ENCODE measurements around the gene LCOR. TPM values are rescaled to one million over a fixed set of nuclear protein-coding genes. Genes with fewer than 3 reads are reported as not detected.

Gene LCOR
- total RNA-seq, 2 experiments from 2014 or later = 27.8 to 34.0 TPM

DNA sequence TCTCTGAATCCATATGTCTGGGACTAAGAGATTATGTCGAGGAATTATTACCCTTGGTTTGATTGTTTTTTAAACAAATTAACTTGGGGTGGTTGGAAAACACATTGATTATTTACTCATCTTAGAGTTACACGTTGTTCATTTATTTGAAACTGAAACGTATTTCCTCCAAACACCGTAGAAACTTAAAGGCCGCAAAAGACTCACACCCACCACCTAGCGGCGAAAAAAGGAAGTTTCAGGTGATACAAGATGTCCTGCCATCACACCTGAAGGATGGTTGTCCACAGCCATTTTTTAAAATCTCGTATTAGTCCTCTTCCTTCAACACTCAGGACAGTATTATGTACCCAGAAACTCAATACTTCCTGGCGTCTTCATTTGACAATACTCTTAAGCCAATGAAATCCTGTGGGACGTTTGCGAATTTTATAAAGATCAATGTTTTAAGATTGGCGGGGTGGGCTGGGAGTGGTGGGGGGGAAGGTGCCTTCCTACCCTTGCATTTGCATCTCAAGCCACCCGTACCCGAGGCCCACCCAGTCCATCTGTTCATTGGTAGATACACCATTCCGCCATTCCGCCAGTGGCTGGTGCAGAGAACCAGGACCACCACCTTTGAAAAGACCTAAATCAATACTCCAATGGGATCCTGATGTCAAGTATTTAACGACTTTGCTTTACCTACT is 1.4 kb upstream of the LCOR start:
- H3K36me3 Mint-ChIP-seq = peaks cover 5% of the 10 kb centered on the region
- DNase-seq (peak; percentile 89), ATAC-seq (no peak)
- peak overlapping the region; percentile 62 for H3K4me3 Mint-ChIP-seq
- peak overlapping the region; percentile 80 for H3K27ac Mint-ChIP-seq
- no peaks in the 10 kb centered on the region for H3K27me3 Mint-ChIP-seq
- peaks cover 37% of the 10 kb centered on the region for H3K4me1 Mint-ChIP-seq
- CTCF ChIA-PET = interaction anchor here (0.8 to 2.0 kb wide), 4 partner anchors 188 to 379 kb away, joined by 3 to 17 read pairs (median 4); no protein-coding TSS in a partner anchor
- H3K9me3 Mint-ChIP-seq (ENCODE audit: low read depth) = no peaks in the 10 kb centered on the region

DNA sequence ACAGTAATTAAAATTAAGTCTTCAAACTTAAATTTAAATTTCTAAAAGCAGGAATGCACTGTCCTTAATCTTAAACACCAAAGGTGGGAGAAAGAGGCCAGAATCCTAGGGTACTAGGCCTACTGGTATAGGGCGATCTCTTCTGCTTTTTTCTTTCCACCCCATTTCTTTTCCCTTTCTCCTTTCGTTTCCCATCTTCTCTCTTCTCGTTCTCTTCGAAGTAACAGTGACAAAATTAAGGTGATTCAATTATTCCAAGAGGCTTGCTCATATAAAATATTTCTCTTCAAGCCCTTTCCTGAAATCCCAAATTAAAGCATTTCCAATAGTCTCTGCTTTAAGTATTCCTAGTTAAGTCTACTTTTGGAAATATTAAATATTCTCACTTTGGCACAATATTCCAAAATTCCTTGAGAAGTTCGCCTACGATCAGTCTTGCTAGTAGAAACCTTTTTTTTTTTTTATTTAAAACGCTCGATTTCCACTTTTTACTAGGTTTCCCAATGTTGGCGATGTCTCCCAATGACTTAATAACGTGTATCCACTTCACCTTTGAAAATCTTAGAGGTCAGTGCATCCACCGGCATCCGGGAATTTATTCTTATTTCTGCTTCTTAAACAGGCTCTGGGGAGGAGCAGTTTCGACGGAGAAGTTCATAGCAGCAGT is 765 bp upstream of the LCOR start:
- H3K4me1 Mint-ChIP-seq = peaks cover 43% of the 10 kb centered on the region
- no peak for ATAC-seq
- no peak for DNase-seq
- H3K36me3 Mint-ChIP-seq = peaks cover 6% of the 10 kb centered on the region
- H3K9me3 Mint-ChIP-seq (ENCODE audit: low read depth) = no peaks in the 10 kb centered on the region
- CTCF ChIA-PET = no interaction called here
- peak overlapping the region; percentile 91 for H3K4me3 Mint-ChIP-seq
- H3K27ac Mint-ChIP-seq = peak overlapping the region; percentile 92
- no peaks in the 10 kb centered on the region for H3K27me3 Mint-ChIP-seq

DNA sequence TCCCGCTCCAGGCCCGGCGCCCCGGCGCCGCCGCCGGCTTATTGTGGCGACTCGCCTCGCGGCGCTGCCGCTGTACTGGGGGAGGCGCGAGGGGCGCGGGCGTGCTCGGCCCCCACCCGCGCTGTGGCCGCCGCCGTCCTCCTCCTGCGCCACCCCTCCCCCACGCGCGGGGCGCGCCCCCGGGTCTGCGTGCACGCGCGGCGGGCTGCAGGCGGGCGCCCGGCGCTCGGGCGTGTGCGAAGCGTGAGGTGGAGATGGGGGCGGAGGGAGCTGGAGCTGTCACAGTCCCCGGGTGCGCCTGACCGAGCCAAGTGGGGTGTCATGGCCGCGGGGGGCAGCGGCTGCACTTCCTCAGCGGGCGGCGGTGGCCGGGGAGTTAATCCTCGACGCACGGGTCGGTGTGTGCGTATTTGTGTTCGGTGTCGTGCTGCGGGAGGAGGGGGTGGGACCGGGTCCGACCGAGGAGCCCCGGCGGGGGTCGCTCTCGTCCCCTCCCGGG is 672 bp downstream of the LCOR start:
- CTCF ChIA-PET = interaction anchor here (0.7 to 1.5 kb wide), 4 partner anchors 12 to 446 kb away, joined by 3 to 5 read pairs (median 3); no protein-coding TSS in a partner anchor

DNA sequence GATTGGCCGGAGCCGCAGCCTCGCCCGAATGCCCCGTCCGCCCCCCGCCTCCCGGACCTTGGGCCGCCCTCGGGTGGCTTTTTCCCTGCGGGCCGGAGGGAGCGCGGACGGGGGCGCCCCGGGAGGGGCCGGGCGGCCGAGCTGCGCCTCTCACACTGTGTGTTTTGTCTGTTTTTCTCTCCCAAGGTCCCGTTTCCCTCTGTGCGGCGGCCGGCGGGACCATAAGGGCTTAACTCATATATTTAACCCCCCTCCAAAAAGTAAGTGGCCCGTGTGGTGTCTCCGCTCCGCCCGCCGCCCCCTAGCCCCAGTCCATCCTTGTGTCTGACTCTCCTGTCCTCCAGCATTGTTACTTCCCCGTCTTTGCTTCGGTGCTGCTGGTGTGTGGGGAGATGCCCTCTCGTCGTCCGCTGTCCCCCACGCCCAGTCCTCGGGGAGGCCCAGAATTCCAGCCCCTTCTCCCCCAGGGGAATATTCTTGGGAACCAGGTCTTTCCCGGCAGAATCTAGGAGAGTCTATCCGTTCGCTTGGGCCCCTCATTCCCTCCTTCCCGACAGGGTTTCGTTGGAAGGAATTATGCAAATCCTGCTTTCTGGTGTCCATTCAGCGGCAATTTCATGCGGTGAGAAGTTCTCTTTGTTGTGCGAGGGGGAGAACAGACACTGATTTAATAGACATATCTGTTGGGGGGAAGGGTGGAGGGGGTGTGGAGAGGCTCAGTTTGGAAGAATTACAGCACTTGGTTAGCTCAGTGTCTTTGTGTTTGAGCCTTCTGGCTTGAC is 1.3 kb downstream of the LCOR start:
- Mint-ChIP-seq H3K4me1 (peaks cover 54% of the 10 kb centered on the region), H3K27ac (peak overlapping the region; percentile 81), H3K9me3 (ENCODE audit: low read depth) (no peaks in the 10 kb centered on the region), H3K27me3 (no peaks in the 10 kb centered on the region), H3K4me3 (peak overlapping the region; percentile 91), H3K36me3 (peaks cover 15% of the 10 kb centered on the region)
- CTCF ChIA-PET = interaction anchor here (0.9 to 1.5 kb wide), 4 partner anchors 11 to 445 kb away, joined by 3 to 5 read pairs (median 3); no protein-coding TSS in a partner anchor
- ATAC-seq = no peak
- DNase-seq = peak; percentile 44

More for the DNA sequence above, 672 bp downstream of the LCOR start:
- H3K4me3 Mint-ChIP-seq = peak overlapping the region; percentile 91
- H3K27ac Mint-ChIP-seq = peak overlapping the region; percentile 88
- H3K36me3 Mint-ChIP-seq = peaks cover 10% of the 10 kb centered on the region
- peaks cover 50% of the 10 kb centered on the region for H3K4me1 Mint-ChIP-seq
- peak; percentile 92 for DNase-seq
- no peaks in the 10 kb centered on the region for H3K27me3 Mint-ChIP-seq
- H3K9me3 Mint-ChIP-seq (ENCODE audit: low read depth) = no peaks in the 10 kb centered on the region
- peak; percentile 76 for ATAC-seq

DNA sequence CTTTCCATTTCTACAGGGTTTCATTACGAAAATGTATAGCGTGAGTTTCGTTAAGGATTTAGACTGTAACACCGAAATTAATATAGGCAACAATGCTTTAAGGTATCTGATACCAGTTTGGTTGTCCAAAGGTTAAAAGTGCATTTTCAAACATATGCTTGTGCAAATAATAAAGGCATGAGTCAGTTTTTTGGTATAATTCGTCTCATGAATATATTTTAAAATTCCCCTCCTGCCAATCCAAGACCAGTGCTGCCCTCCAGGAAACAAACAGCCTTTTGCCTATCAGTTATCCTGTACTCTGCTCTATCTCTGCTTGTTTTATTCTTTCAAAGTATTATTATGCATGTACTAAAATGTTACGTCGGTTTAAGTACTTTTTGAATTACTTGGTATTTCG is 2.0 kb downstream of the LCOR start:
- Mint-ChIP-seq H3K4me3 (peak overlapping the region; percentile 91), H3K9me3 (ENCODE audit: low read depth) (no peaks in the 10 kb centered on the region), H3K4me1 (peaks cover 56% of the 10 kb centered on the region), H3K36me3 (peaks cover 18% of the 10 kb centered on the region), H3K27me3 (no peaks in the 10 kb centered on the region), H3K27ac (peak overlapping the region; percentile 81)
- DNase-seq = no peak
- no peak for ATAC-seq
- CTCF ChIA-PET = interaction anchor here (0.9 to 1.3 kb wide), 2 partner anchors 11 to 194 kb away, joined by 3 read pairs; no protein-coding TSS in a partner anchor

DNA sequence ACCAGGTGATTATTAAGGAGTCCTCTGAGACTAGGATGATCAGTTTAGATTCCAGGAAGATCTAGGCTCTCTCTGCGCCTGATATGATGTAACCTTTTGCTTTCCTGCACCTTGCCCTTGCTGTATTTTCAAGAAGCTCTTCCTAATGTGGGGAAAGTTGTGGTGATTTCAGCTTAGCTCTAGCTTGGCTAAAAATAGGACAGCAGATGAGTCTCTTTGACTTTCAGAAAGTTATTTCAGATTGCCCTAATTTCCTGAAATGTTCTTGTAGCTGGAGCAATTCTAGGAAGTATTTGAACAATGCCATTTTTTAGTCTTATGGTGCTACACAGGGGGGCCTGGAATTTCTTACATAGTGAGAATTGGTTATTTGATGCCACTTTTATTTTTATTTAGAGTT is 3.8 kb downstream of the LCOR start:
- CTCF ChIA-PET = interaction anchor here (1.0 to 1.1 kb wide), 2 partner anchors 190 to 197 kb away, joined by 3 to 5 read pairs; no protein-coding TSS in a partner anchor
- Mint-ChIP-seq H3K9me3 (ENCODE audit: low read depth) (no peaks in the 10 kb centered on the region), H3K4me1 (peaks cover 56% of the 10 kb centered on the region), H3K4me3 (no peak overlapping the region), H3K27me3 (no peaks in the 10 kb centered on the region), H3K27ac (no peak overlapping the region), H3K36me3 (peaks cover 19% of the 10 kb centered on the region)
- no peak for ATAC-seq
- DNase-seq = no peak

DNA sequence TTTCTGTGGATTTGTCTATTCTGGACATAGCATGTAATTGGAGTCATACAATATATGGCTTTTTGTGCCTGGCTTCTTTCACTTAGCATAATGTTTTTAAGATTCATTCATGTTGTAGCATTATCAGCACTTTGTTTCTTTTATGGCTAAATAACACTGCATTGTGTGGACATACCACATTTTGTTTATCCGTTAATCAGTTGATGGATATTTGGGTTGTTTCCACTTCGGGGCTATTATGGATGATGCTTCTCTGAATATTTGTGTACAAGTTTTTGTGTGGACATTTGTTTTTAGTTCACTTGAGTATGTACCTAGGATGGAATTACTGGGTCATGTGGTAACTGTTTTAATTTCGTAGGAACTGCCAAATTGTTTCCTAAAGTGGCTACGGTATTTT is 6.4 kb downstream of the LCOR start:
- no peak overlapping the region for H3K4me3 Mint-ChIP-seq
- no peaks in the 10 kb centered on the region for H3K9me3 Mint-ChIP-seq (ENCODE audit: low read depth)
- H3K27me3 Mint-ChIP-seq = no peaks in the 10 kb centered on the region
- H3K36me3 Mint-ChIP-seq = peaks cover 22% of the 10 kb centered on the region
- ATAC-seq (no peak), DNase-seq (no peak)
- H3K4me1 Mint-ChIP-seq = peaks cover 51% of the 10 kb centered on the region
- CTCF ChIA-PET = no interaction called here
- no peak overlapping the region for H3K27ac Mint-ChIP-seq

DNA sequence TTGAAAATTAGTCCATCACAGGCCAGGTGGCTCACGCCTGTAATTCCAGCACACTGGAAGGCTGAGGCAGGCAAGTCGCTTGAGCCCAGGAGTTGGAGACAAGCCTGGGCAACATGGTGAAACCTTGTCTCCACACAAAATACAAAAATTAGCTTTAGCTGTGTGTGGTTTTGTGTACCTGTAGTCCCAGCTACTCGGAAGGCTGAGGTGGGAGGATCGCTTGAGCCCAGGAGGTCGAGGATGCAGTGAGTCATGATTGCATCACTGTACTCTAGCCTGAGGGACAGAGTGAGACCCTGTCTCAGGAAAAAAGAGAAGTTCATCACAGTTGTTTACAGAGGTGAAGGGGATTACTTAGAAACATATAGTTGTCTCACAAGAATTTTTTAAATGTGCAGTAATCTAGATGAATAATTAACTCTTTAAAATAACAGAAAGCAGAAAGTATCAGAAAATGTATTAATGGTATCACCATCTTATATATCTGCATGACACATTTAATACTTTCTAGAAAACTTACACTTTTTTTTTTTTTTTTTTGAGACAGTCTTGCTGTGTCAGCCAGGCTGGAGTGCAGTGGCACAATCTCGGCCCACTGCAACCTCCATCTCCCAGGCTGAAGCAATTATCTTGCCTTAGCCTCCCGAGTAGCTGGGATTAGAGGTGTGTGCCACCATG is 8.9 kb downstream of the LCOR start:
- no peak for ATAC-seq
- Mint-ChIP-seq H3K4me3 (no peak overlapping the region), H3K4me1 (peaks cover 39% of the 10 kb centered on the region), H3K27ac (no peak overlapping the region), H3K36me3 (peaks cover 16% of the 10 kb centered on the region), H3K27me3 (no peaks in the 10 kb centered on the region), H3K9me3 (ENCODE audit: low read depth) (no peaks in the 10 kb centered on the region)
- no peak for DNase-seq
- CTCF ChIA-PET = interaction anchor here (1.4 kb wide), 1 partner anchor 184 kb away, joined by 3 read pairs; no protein-coding TSS in a partner anchor

DNA sequence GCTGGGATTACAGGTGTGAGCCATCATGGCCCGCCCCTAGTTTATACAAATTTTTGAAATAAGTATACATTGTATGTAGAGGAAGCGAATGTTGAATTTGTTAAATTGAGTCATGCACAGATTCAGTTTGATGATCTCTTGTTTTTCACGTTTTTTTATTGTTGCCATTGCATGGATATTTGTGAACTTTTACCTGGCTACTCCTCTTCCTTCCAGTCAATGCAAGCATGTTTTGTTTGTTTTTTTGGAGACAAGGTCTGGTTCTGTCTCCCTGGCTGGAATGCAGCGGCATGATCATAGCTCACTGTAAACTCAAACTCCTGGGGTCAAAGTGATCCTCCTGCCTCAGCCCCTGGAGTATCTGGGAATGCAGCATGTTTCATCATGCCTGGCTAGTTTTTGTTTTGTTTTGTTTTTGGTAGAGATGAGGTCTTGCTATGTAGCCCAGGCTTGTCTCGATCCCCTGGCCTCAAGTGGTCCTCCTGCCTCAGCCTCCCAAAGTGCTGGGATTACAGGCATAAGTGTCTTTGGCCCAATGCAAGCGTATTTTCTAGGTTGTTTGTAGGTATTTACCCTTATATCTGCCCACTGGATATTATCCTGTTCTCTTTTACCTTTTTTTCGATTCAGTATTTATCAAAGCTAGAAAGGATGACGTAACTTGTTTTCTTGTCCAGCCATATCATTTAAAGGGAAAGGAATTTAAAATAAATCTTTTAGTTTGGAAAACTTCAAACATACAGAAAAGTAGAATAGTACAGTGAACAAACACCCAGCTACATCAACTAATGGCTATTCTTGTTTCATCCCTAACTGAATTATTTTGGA is 11.0 kb downstream of the LCOR start:
- H3K4me3 Mint-ChIP-seq = no peak overlapping the region

DNA sequence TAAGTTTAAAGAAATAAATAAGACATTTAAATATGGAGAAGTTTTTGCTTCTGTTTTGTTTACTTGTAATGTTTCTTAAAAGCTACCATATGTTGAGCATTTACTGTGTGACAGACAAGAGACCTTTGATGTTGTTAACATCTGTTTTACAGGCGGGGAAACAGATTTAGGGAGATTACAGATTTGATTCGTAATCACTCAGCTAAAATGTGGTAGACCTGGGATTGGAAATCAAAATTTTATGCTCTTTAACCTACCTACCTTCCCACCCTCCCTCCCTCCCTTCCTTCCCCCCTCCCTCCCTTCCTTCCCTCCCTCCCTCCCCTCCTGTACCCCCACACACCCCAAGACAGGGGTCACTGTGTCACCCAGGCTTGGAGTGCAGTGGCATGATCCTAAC is 11.7 kb downstream of the LCOR start:
- no peak overlapping the region for H3K4me3 Mint-ChIP-seq
- no peak for DNase-seq
- H3K36me3 Mint-ChIP-seq = peaks cover 5% of the 10 kb centered on the region
- H3K9me3 Mint-ChIP-seq (ENCODE audit: low read depth) = no peaks in the 10 kb centered on the region
- H3K27ac Mint-ChIP-seq = no peak overlapping the region
- peaks cover 23% of the 10 kb centered on the region for H3K4me1 Mint-ChIP-seq
- CTCF ChIA-PET = interaction anchor here (1.2 kb wide), 1 partner anchor 194 kb away, joined by 3 read pairs; no protein-coding TSS in a partner anchor
- no peak for ATAC-seq
- H3K27me3 Mint-ChIP-seq = no peaks in the 10 kb centered on the region

More for the DNA sequence above, 11.0 kb downstream of the LCOR start:
- no peak overlapping the region for H3K27ac Mint-ChIP-seq
- CTCF ChIA-PET = interaction anchor here (1.0 to 1.2 kb wide), 2 partner anchors 166 to 194 kb away, joined by 3 to 4 read pairs; no protein-coding TSS in a partner anchor
- peaks cover 10% of the 10 kb centered on the region for H3K36me3 Mint-ChIP-seq
- no peaks in the 10 kb centered on the region for H3K27me3 Mint-ChIP-seq
- no peaks in the 10 kb centered on the region for H3K9me3 Mint-ChIP-seq (ENCODE audit: low read depth)
- DNase-seq (no peak), ATAC-seq (no peak)
- H3K4me1 Mint-ChIP-seq = peaks cover 28% of the 10 kb centered on the region

DNA sequence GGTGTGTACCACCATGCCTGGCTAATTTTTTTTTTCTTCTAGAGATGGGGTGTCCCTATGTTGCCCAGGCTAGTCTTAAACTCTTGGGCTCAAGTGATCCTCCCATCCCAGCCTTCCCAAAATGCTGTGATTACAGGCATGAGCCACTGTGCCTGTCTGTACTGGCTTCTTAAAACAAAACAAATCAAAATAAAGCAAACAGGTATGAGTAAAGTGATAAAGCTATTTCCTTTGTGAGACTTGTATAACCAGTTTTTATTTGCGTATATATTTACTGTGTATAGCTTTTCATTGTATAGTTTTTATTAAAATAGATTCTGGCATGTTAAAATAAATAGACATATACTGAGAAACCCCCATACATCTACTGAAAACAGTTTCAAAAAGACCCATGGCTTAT is 14.3 kb downstream of the LCOR start:
- Mint-ChIP-seq H3K4me1 (peaks cover 13% of the 10 kb centered on the region), H3K36me3 (peaks cover 7% of the 10 kb centered on the region), H3K27ac (no peak overlapping the region), H3K4me3 (no peak overlapping the region), H3K9me3 (ENCODE audit: low read depth) (no peaks in the 10 kb centered on the region), H3K27me3 (no peaks in the 10 kb centered on the region)
- no peak for ATAC-seq
- DNase-seq = no peak
- CTCF ChIA-PET = no interaction called here

DNA sequence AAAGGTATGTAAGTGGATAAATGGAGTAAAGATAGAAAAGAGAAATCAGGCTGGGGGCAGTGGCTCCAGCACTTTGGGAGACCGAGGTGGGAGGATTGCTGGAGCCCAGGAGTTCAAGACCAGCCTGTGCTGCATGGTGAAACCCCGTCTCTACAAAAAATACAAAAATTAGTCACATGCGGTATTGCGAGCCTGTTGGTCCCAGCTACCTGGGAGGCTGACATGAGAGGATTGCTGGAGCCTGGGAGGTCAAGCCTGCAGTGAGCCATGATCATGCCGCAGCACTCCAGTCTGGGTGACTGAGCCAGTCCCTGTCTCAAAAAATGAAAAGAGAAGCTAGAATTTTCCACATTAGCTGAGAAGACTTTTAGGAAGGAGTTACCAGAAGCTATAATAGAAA is 14.8 kb downstream of the LCOR start:
- H3K36me3 Mint-ChIP-seq = peaks cover 7% of the 10 kb centered on the region
- ATAC-seq (no peak), DNase-seq (no peak)
- H3K4me3 Mint-ChIP-seq = no peak overlapping the region
- peaks cover 13% of the 10 kb centered on the region for H3K4me1 Mint-ChIP-seq
- H3K27ac Mint-ChIP-seq = no peak overlapping the region
- CTCF ChIA-PET = no interaction called here
- no peaks in the 10 kb centered on the region for H3K27me3 Mint-ChIP-seq
- no peaks in the 10 kb centered on the region for H3K9me3 Mint-ChIP-seq (ENCODE audit: low read depth)

Measured in activated CD8-positive, alpha-beta memory T cell treated with anti-CD3 and anti-CD28 coated beads, Interleukin-2, amount 10 ng/mL, durations not matched to agents 7 days and 5 days (primary cell).